Islet of Langerhans (tissue), 1 donor: ENCODE data around the gene G6PD.

Source experiments
- FAIRE-seq: peaks from one replicate; lab custom pipeline; 2011; peaks lifted over from hg19 to GRCh38; lab: Jason Lieb, UNC

G6PD gene

GRCh38 chrX:154487518-154488290 lies 58.9 kb downstream of the G6PD start:
- no peak for FAIRE-seq

GRCh38 chrX:154486396-154487207 lies 60.0 kb downstream of the G6PD start, which contains the start of gene UBL4A:
Gene UBL4A (minus strand): TSS chrX:154486615. CDS start chrX:154486584, 31 bp downstream.
- no peak for FAIRE-seq

- FAIRE-seq: no peak
These were observed 60.6 kb downstream of the G6PD start for GRCh38 chrX:154486052-154486395.

- no peak for FAIRE-seq
These were observed 61.2 kb downstream of the G6PD start for GRCh38 chrX:154485150-154486051.

GRCh38 chrX:154484255-154485149 lies 62.1 kb downstream of the G6PD start:
- FAIRE-seq: no peak

DNA sequence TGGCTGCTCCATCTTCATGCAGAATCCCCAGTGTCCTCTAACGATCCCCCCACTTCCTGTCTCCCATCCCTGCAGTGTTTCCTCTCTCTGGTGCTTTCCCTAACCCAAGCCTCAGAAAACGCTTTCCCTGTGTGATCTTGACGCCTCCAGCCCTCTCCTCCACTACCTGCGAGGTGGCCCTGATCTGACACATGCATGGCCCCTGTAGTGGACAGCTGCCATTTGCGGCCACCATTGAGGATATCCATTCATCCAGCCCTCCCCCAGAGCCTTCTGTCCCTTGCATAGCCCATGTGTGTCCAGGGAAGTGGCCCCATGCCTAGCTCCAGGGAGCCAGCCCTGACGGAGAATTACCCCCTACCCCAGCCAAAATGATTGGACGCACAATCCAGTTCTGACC lies 63.3 kb downstream of the G6PD start:
- no peak for FAIRE-seq

DNA sequence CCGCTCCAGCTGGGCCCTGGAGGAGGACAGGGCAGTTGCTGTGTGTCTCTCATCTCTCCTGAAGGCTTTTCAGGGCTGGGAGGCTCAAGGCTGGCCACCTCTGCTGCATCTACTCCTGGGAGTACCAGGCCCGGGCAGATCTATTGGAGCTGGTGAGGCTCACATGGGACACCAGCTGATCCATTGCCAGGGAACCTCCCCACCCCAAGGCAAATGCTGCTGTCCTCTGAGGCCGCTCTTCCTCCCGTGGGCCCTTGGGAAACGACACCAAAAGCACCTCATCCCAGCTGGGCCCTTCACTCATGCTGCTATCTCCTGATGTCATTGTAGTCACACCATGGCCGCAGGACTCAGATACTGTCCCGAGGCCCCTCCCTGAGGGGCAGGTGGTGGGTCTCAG lies 63.9 kb downstream of the G6PD start:
- no peak for FAIRE-seq

- FAIRE-seq: no peak
These were observed 64.6 kb downstream of the G6PD start for GRCh38 chrX:154481911-154482601.
